ENCODE measurements around the gene DTX3.
"Not testable (repeated sequence)": the region's sequence is repeated elsewhere in the genome, so short reads cannot be mapped to it uniquely, and the experiment has no call there.

The DTX3 gene

GRCh38 chr12:57632073-57632957, 27.7 kb downstream of the DTX3 start:
- peak; percentile 57 for DNase-seq (ENCODE audit: low spot score)

GRCh38 chr12:57632958-57633840, 28.6 kb downstream of the DTX3 start, which contains the start of gene B4GALNT1:
Gene B4GALNT1, minus strand, starts transcription at chr12:57633201. Its CDS starts 1,069 bp downstream, at chr12:57632132.
- peak; percentile 91 for DNase-seq (ENCODE audit: low spot score)

- not testable (repeated sequence) for DNase-seq (ENCODE audit: low spot score)
Measured at GRCh38 chr12:57636731-57637130, 32.1 kb downstream of the DTX3 start.

GRCh38 chr12:57637364-57637763, 32.7 kb downstream of the DTX3 start:
- DNase-seq (ENCODE audit: low spot score) = no peak

- no peak for DNase-seq (ENCODE audit: low spot score)
Measured at GRCh38 chr12:57638096-57638495, 33.5 kb downstream of the DTX3 start.

- DNase-seq (ENCODE audit: low spot score) = no peak
Measured at GRCh38 chr12:57640175-57641042, 35.8 kb downstream of the DTX3 start.

GRCh38 chr12:57641699-57642442, 37.2 kb downstream of the DTX3 start:
- DNase-seq (ENCODE audit: low spot score) = no peak

GRCh38 chr12:57645990-57646658, 41.5 kb downstream of the DTX3 start:
- not testable (repeated sequence) for DNase-seq (ENCODE audit: low spot score)

GRCh38 chr12:57646659-57647049, 42.0 kb downstream of the DTX3 start:
- not testable (repeated sequence) for DNase-seq (ENCODE audit: low spot score)

- DNase-seq (ENCODE audit: low spot score) = no peak
Measured at GRCh38 chr12:57654042-57654441, 49.4 kb downstream of the DTX3 start.

GRCh38 chr12:57655541-57656240, 51.1 kb downstream of the DTX3 start:
- no peak for DNase-seq (ENCODE audit: low spot score)

- DNase-seq (ENCODE audit: low spot score) = not testable (repeated sequence)
Measured at GRCh38 chr12:57656408-57656807, 51.8 kb downstream of the DTX3 start.

GRCh38 chr12:57657744-57658143, 53.1 kb downstream of the DTX3 start:
- no peak for DNase-seq (ENCODE audit: low spot score)

- no peak for DNase-seq (ENCODE audit: low spot score)
Measured at GRCh38 chr12:57658890-57659289, 54.3 kb downstream of the DTX3 start.
